HCT116 (cell line): ENCODE data around the gene CYP46A1. TPM values are rescaled to one million over a fixed set of nuclear protein-coding genes. Genes with fewer than 3 reads are reported as not detected.

Source experiments
- ATAC-seq: fragments of 200-7000 bp; cut with Tn5 transposase; 2 replicates; pipeline ENCODE4 v1.9.1; 2020; ENCODE audit warnings: mild to moderate bottlenecking, moderate library complexity
- BruUV-seq: library from RNA; stranded (reverse); fragments of 400-500 nt; replicated peaks from 2 replicates; lab custom pipeline; 2021; lab: Mats Ljungman, UMichigan
- CTCF ChIA-PET: fragments of 300-600 bp; sonication (Branson Sonifier 250); formaldehyde crosslinking; loops from one replicate; lab custom pipeline; 2021; ENCODE audit warnings: antibody characterized with exemption; lab: Charles Lee
- POLR2A ChIA-PET: fragments of 300-600, 350-600 bp; sonication (Branson Sonifier 250); formaldehyde crosslinking; loops from one replicate; lab custom pipeline; 2021; ENCODE audit warnings: antibody characterized with exemption; lab: Charles Lee
- RAD21 ChIA-PET, 2 experiments: fragments of 300-600 bp; sonication (Branson Sonifier 250); formaldehyde crosslinking; loops; one replicate each; lab custom pipeline; 2023; ENCODE audit warnings: low total read pairs in 2 of 2; ENCODE audit not compliant: uncharacterized antibody in 2 of 2, unreplicated experiment in 2 of 2, low non-redundant PET in 1 of 2; lab: Charles Lee
- DNase-seq: peaks from one replicate; pipeline ENCODE4 v3.0.0-alpha.2; 2010; ENCODE audit warnings: low read depth, low spot score
- H2AFZ ChIP-seq: fragments of 200-600 bp; shearing (Covaris generic), sonication (generic); 2 replicates; pipeline ENCODE4 v1.6.1; 2017; ENCODE audit warnings: low read depth, mixed run types, mixed read lengths, antibody characterized with exemption, low read length; ENCODE audit not compliant: poor library complexity, severe bottlenecking
- H3K27ac ChIP-seq: 2 replicates; pipeline ENCODE4 v1.5.1; 2012; ENCODE audit warnings: low read depth, low read length
- H3K27me3 ChIP-seq: fragments of 200-600 bp; sonication (generic); 2 replicates; pipeline ENCODE4 v1.6.1; 2016; ENCODE audit warnings: mixed run types, low read length, mixed read lengths; ENCODE audit not compliant: insufficient read depth
- H3K36me3 ChIP-seq, 2 experiments: fragments of 200-500 bp in 1 of 2; fragments of 200-600 bp in 1 of 2; sonication (Bioruptor generic) in 1 of 2; sonication (generic) in 1 of 2; 2 replicates each; pipeline versions ENCODE4 v1.5.1 to v1.6.1; 2014 to 2016; ENCODE audit warnings: low read length in 2 of 2, inconsistent platforms in 1 of 2, mixed read lengths in 1 of 2, mixed run types in 1 of 2; ENCODE audit not compliant: insufficient read depth in 2 of 2, control insufficient read depth in 1 of 2
- H3K4me1 ChIP-seq, 2 experiments: fragments of 200-600 bp in 1 of 2; sonication (generic) in 1 of 2; 2 replicates each; pipeline versions ENCODE4 v1.5.1 to v1.6.1; 2012 to 2017; ENCODE audit warnings: low read length in 2 of 2, inconsistent platforms in 1 of 2, mild to moderate bottlenecking in 1 of 2, mixed read lengths in 1 of 2, mixed run types in 1 of 2, moderate library complexity in 1 of 2; ENCODE audit not compliant: insufficient read depth in 2 of 2, control insufficient read depth in 1 of 2
- H3K4me2 ChIP-seq: fragments of 200-600 bp; sonication (generic); 2 replicates; pipeline ENCODE4 v1.6.1; 2017; ENCODE audit warnings: mixed run types, low read length, mixed read lengths
- H3K4me3 ChIP-seq, 2 experiments: fragments of 200-600 bp in 1 of 2; sonication (generic) in 1 of 2; replicated peaks in 1 of 2; 2 replicates each; pipeline ENCODE4 v1.5.1; 2011 to 2016; ENCODE audit warnings: low read length in 2 of 2, control low read depth in 1 of 2, low read depth in 1 of 2, mild to moderate bottlenecking in 1 of 2, mixed read lengths in 1 of 2, mixed run types in 1 of 2
- H3K79me2 ChIP-seq: fragments of 200-600 bp; sonication (generic); 2 replicates; pipeline ENCODE4 v1.6.1; 2017; ENCODE audit warnings: mild to moderate bottlenecking, mixed run types, low read length, moderate library complexity, mixed read lengths; ENCODE audit not compliant: insufficient read depth
- H3K9ac ChIP-seq: fragments of 200-600 bp; sonication (generic); 2 replicates; pipeline ENCODE4 v1.6.1; 2016; ENCODE audit warnings: low read length, mixed read lengths
- H3K9me2 ChIP-seq: fragments of 200-600 bp; sonication (generic), shearing (Covaris generic); 2 replicates; pipeline ENCODE4 v1.6.1; 2017; ENCODE audit warnings: mixed run types, mild to moderate bottlenecking, moderate library complexity; ENCODE audit not compliant: insufficient read depth
- H3K9me3 ChIP-seq, 2 experiments: fragments of 200-500 bp in 1 of 2; fragments of 200-600 bp in 1 of 2; sonication (Bioruptor generic) in 1 of 2; sonication (generic) in 1 of 2; 2 replicates each; pipeline ENCODE4 v1.6.1; 2014 to 2017; ENCODE audit warnings: low read length in 2 of 2, mixed read lengths in 2 of 2, inconsistent platforms in 1 of 2, low read depth in 1 of 2, mild to moderate bottlenecking in 1 of 2, mixed run types in 1 of 2, moderate library complexity in 1 of 2; ENCODE audit not compliant: control insufficient read depth in 1 of 2, insufficient read depth in 1 of 2
- H4K20me1 ChIP-seq: fragments of 200-600 bp; sonication (generic), shearing (Covaris generic); 2 replicates; pipeline ENCODE4 v1.6.1; 2017; ENCODE audit warnings: mixed run types, mild to moderate bottlenecking, moderate library complexity; ENCODE audit not compliant: insufficient read depth
- CEBPB ChIP-seq: IDR thresholded peaks from 2 replicates; pipeline ENCODE4 v1.6.1; 2012; ENCODE audit warnings: low read depth
- ELF1 ChIP-seq: IDR thresholded peaks from 2 replicates; pipeline ENCODE4 v1.6.1; 2012; ENCODE audit warnings: low read depth, borderline replicate concordance
- EZH2phosphoT487 ChIP-seq: fragments of 200-600 bp; IDR thresholded peaks from 2 replicates; pipeline ENCODE4 v1.6.1; 2018; ENCODE audit warnings: antibody characterized with exemption, borderline replicate concordance
- FOSL1 ChIP-seq: IDR thresholded peaks from 2 replicates; pipeline ENCODE4 v1.6.1; 2012; ENCODE audit warnings: low read depth
- POLR2A ChIP-seq: IDR thresholded peaks from 2 replicates; pipeline ENCODE4 v1.7.0; 2011; ENCODE audit warnings: borderline replicate concordance; ENCODE audit not compliant: insufficient read depth, insufficient read length; ENCODE audit errors: extremely low read depth
- POLR2AphosphoS5 ChIP-seq: IDR thresholded peaks from 2 replicates; pipeline ENCODE4 v1.6.1; 2011; ENCODE audit warnings: mild to moderate bottlenecking, low read depth, low read length, moderate library complexity
- SIN3A ChIP-seq: IDR thresholded peaks from 2 replicates; pipeline ENCODE4 v1.6.1; 2012; ENCODE audit warnings: low read depth
- SRF ChIP-seq: IDR thresholded peaks from 2 replicates; pipeline ENCODE4 v1.6.1; 2012; ENCODE audit warnings: low read depth
- ZNF274 ChIP-seq: fragments of 200-500 bp; sonication (Bioruptor generic); IDR thresholded peaks from 2 replicates; pipeline ENCODE4 v1.6.1; 2014; ENCODE audit warnings: mild to moderate bottlenecking, low read depth, low read length, inconsistent platforms
- intact Hi-C: fragments of 100-400 bp; cut with micrococcal nuclease; formaldehyde crosslinking; loops from 2 replicates; pipeline ENCODE4 v1.10.0; 2022
- total RNA-seq: library from RNA; stranded (reverse); gene quantifications from one replicate; pipeline ENCODE4 v1.2.1, GENCODE V29; 2021; ENCODE audit not compliant: unreplicated experiment
- TF ChIP-seq, protein P1 (sequence below): IDR thresholded peaks from 2 replicates; pipeline ENCODE4 v1.6.1; 2012
- TF ChIP-seq, protein P2 (sequence below): IDR thresholded peaks from 2 replicates; pipeline ENCODE4 v1.6.1; 2012
- TF ChIP-seq, protein P3 (sequence below): IDR thresholded peaks from 2 replicates; pipeline ENCODE4 v1.6.1; 2011; ENCODE audit warnings: mild to moderate bottlenecking, low read length, moderate library complexity; ENCODE audit not compliant: insufficient replicate concordance; ENCODE audit errors: extremely low read depth

Gene CYP46A1
- total RNA-seq, 1 experiment from 2014 or later = 0.76 TPM

DNA sequence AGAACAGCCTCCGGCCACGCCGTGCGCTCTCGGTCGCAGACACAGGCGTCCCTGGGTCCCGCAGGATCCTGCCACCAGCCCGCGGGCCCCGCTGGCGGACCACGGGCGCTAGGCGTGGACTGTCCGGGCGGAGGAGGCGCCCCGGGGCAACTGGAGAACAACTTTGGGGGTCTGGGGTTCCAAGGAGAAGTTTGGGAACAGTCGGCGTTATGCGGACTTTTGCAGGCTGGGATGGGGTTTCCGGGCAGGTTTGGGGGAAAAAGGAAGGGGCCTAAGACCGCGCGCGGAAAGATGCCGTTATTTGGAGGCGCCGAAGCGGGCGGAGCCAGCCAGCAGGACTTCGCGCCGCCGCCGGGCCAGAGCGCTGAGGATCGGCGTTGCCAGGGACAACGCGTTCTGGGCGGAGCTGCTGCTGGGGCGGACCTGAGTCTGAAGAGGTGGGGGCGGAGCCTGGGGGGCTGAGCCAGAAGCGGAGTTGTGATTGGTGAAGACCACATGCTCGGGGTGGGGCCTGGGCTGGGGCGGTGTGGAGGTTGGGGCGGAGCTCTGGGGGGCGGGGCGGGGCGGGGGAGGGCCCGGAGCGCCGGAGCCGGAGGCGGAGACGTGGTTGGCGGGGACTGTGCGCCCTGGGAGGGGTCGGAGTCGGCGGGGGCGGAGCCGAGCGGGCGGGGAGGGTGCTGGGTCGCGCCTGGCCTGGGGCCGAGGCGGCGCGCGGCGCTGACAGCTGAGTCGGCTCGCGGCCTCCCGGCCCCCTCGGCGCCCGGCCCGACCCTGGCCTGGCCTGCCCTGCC is at the start of gene CYP46A1 (continued):
- TF ChIP-seq POLR2A = no peak
- TF ChIP-seq CEBPB = no peak
- peak; percentile 72 for TF ChIP-seq SIN3A
- TF ChIP-seq, protein P1, sequence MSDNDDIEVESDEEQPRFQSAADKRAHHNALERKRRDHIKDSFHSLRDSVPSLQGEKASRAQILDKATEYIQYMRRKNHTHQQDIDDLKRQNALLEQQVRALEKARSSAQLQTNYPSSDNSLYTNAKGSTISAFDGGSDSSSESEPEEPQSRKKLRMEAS = peak; percentile 61; the same call in 1 of the 2 replicates
- no peak for TF ChIP-seq FOSL1
- no peak; the same call in 1 of the 2 replicates for TF ChIP-seq ELF1
- TF ChIP-seq EZH2phosphoT487 = no peak

DNA sequence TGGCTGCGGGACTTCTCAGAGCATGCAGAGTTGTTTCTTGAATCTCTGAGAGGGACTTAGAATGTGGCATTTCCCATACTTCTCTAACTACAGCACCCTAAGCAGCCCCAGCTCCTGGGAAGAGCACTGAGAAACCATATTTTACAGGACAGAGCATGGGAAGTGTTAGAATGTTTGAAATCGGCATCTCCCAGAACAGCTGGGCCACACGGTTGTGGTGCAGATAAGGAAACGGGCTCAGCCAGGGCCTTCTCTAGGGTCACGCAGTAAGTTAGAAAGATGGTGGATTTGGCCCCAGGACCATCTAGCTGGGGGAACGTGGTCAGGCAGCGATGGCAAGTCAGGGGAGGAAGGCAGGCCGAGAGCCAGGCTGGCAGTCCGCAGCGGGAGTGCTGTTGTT is 49.7 kb upstream of the CYP46A1 start:
- Histone ChIP-seq H3K4me3 (no peak overlapping the region), H4K20me1 (no peaks in the 10 kb centered on the region), H3K79me2 (no peaks in the 10 kb centered on the region), H3K9ac (no peak overlapping the region), H3K36me3 (no peaks in the 10 kb centered on the region), H3K4me1 (no peaks in the 10 kb centered on the region), H3K27ac (no peak overlapping the region), H2AFZ (no peak overlapping the region), H3K27me3 (no peaks in the 10 kb centered on the region), H3K4me2 (no peak overlapping the region), H3K9me3 (no peaks in the 10 kb centered on the region), H3K9me2 (no peaks in the 10 kb centered on the region)
- intact Hi-C loops = no loop called here
- no peak for DNase-seq
- CTCF ChIA-PET = no interaction called here
- POLR2A ChIA-PET = no interaction called here
- TF ChIP-seq, protein P2, sequence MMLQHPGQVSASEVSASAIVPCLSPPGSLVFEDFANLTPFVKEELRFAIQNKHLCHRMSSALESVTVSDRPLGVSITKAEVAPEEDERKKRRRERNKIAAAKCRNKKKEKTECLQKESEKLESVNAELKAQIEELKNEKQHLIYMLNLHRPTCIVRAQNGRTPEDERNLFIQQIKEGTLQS = no peak
- TF ChIP-seq ZNF274 (no peak), SRF (no peak), SIN3A (no peak), POLR2AphosphoS5 (no peak)
- TF ChIP-seq, protein P3, sequence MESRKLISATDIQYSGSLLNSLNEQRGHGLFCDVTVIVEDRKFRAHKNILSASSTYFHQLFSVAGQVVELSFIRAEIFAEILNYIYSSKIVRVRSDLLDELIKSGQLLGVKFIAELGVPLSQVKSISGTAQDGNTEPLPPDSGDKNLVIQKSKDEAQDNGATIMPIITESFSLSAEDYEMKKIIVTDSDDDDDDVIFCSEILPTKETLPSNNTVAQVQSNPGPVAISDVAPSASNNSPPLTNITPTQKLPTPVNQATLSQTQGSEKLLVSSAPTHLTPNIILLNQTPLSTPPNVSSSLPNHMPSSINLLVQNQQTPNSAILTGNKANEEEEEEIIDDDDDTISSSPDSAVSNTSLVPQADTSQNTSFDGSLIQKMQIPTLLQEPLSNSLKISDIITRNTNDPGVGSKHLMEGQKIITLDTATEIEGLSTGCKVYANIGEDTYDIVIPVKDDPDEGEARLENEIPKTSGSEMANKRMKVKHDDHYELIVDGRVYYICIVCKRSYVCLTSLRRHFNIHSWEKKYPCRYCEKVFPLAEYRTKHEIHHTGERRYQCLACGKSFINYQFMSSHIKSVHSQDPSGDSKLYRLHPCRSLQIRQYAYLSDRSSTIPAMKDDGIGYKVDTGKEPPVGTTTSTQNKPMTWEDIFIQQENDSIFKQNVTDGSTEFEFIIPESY = no peak
- RAD21 ChIA-PET = no interaction called here
- BruUV-seq = no TSS peak
- ATAC-seq = no peak
